Thyroid gland (tissue), 4 donors: ENCODE results near the gene CACHD1. TPM values are rescaled to one million over a fixed set of nuclear protein-coding genes. Genes with fewer than 3 reads are reported as not detected.
"Not testable (repeated sequence)": the region's sequence is repeated elsewhere in the genome, so short reads cannot be mapped to it uniquely, and the experiment has no call there.

Experiments used
- DNase-seq, 2 donors: peaks; one replicate each; pipeline ENCODE4 v3.0.0-alpha.2; 2019
- H3K27ac ChIP-seq, 3 donors: fragments of 200-600 bp; sonication (generic); 1 replicate in 2 of 3; 2 replicates in 1 of 3; pipeline ENCODE4 v1.5.1; 2016 to 2019; ENCODE audit warnings: mild to moderate bottlenecking in 1 of 3, moderate library complexity in 1 of 3
- H3K27me3 ChIP-seq: fragments of 200-600 bp; sonication (generic); one replicate; pipeline ENCODE4 v1.5.1; 2019
- H3K36me3 ChIP-seq, 2 donors: fragments of 200-600 bp; sonication (generic); one replicate each; pipeline ENCODE4 v1.5.1; 2016 to 2019
- H3K4me1 ChIP-seq, 2 donors: fragments of 200-600 bp; sonication (generic); one replicate each; pipeline ENCODE4 v1.5.1; 2017 to 2019
- H3K4me3 ChIP-seq, 3 donors: fragments of 200-600 bp; sonication (generic); replicated peaks in 1 of 3; 1 replicate in 2 of 3; 2 replicates in 1 of 3; pipeline ENCODE4 v1.5.1; 2016; ENCODE audit warnings: mild to moderate bottlenecking in 1 of 3
- H3K9me3 ChIP-seq: fragments of 200-600 bp; sonication (generic); one replicate; pipeline ENCODE4 v1.5.1; 2017
- POLR2A ChIP-seq, 2 donors: fragments of 450-650 bp; IDR thresholded peaks; one replicate each; pipeline ENCODE4 v1.6.1; 2017; ENCODE audit warnings: antibody characterized with exemption in 2 of 2, mild to moderate bottlenecking in 2 of 2, moderate library complexity in 1 of 2
- WGBS, 2 donors: methylation state at CpG; one replicate each; pipeline ENCODE4 v1.1.5; 2017; 5-methylcytosine and 5-hydroxymethylcytosine counted together
- intact Hi-C: fragments of 100-400 bp; cut with DNase I; formaldehyde crosslinking; loops from one replicate; pipeline ENCODE4 v1.15.1; 2023
- total RNA-seq, 4 donors: library from RNA; depleted of rRNA; stranded (reverse); fragments of >200 nt; gene quantifications; one replicate each; pipeline ENCODE4 v1.2.3, GENCODE V29; 2016
- TF ChIP-seq, protein P1 (sequence below), 6 experiments: fragments of 200-600 bp in 3 of 6; fragments of 450-650 bp in 3 of 6; sonication (generic) in 3 of 6; IDR thresholded peaks; one replicate each; pipeline ENCODE4 v1.5.1; 2016 to 2019; ENCODE audit warnings: antibody characterized with exemption in 6 of 6, mild to moderate bottlenecking in 2 of 6, inconsistent platforms in 1 of 6, moderate library complexity in 1 of 6

Gene CACHD1
- total RNA-seq, 4 donors from 2014 or later = 12.9 to 25.1 (median 17.0) TPM

DNA sequence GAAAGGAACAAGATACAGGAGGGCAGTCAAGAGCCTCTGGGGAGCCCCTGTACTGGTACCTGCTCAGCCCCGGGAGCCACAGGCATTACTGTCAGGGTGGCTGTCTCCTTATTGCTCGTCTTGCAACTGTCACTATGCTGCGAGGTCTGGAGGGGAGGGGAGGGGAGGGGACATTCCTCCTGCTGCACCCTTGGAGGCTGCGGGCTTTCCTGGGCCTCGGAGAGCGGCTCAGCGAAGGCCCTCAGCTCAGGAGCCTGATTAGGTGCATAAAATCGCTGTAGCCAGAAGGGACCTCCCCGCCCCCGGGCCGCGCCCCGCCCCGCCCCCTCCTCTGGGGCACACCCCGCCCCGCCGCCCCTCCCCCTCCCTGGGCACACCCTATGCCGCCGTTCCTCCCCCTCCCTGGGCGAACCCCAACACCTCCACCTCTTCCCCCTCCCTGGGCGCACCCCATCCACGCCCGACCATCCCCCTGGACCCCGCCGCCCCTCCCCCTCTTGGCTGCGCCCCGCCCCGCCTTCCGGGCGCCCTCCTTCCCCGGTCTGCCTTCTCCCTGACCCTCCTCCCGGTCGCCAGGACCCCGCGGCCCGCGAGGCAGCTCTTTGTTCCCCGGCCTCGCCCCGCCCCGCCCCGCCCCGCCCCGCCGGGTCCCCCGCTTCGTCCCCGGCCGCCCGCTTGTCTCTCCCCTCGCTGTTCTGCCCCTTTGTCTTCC, 35.5 kb downstream of the CACHD1 start:
- Histone ChIP-seq H3K36me3 (no peaks in the 10 kb centered on the region), H3K27me3 (no peaks in the 10 kb centered on the region), H3K4me3 (peak overlapping the region in 2 of 3 donors; percentile 31 to 33), H3K4me1 (peaks cover 12 to 20% of the 10 kb centered on the region in 2 donors), H3K9me3 (no peaks in the 10 kb centered on the region), H3K27ac (peak overlapping the region; percentile 6 to 34 (median 28))
- peak; percentile 54 to 62 for DNase-seq
- 11 to 14% methylated on average over 11 to 14 of the region's 51 CpGs for WGBS, 2 donors
- intact Hi-C loops = no loop called here
- TF ChIP-seq POLR2A (IDR thresholded peaks at IDR 0.05) = no peak
- TF ChIP-seq, protein P1, sequence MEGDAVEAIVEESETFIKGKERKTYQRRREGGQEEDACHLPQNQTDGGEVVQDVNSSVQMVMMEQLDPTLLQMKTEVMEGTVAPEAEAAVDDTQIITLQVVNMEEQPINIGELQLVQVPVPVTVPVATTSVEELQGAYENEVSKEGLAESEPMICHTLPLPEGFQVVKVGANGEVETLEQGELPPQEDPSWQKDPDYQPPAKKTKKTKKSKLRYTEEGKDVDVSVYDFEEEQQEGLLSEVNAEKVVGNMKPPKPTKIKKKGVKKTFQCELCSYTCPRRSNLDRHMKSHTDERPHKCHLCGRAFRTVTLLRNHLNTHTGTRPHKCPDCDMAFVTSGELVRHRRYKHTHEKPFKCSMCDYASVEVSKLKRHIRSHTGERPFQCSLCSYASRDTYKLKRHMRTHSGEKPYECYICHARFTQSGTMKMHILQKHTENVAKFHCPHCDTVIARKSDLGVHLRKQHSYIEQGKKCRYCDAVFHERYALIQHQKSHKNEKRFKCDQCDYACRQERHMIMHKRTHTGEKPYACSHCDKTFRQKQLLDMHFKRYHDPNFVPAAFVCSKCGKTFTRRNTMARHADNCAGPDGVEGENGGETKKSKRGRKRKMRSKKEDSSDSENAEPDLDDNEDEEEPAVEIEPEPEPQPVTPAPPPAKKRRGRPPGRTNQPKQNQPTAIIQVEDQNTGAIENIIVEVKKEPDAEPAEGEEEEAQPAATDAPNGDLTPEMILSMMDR (IDR thresholded peaks at IDR 0.05) = no peak

DNA sequence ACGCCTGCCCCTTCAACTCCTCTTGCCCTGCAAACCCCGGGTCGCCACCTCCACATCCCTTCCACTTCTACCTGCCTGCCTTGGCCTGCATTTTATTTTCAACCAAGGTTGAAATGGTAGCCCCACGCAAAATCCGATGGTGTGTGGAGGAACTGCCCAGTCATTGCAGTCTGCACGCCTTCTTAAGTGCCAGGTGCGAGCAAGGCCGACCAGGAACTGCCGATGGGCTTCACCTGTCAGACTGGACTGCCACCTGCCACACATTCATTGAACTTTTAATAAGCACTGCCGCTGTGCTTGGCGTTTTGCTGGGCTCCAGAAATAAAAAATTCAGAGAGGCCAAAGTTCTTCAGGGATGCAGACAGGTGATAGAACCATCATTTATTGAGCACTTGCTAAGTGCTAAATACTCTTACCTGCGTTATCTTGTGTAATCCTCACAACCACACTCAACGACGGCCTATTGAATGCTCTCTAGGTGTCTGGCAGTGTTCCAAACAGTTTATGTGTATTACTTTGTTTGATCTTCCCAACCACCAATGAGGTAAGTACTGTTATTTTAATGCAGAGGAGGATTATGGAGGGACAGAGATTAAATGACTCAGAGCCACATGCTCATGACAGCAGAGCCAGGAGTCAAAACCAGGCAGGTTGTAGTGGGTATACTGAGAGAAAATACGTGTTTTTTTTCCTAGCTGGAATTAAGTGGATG, 36.2 kb downstream of the CACHD1 start:
- intact Hi-C loops = no loop called here
- TF ChIP-seq, protein P1 (IDR thresholded peaks at IDR 0.05) = peak in 4 of 6 experiments; percentile 35 to 48 (median 39)
- peak in 1 of 2 donors; percentile 23 for TF ChIP-seq POLR2A (IDR thresholded peaks at IDR 0.05)
- Histone ChIP-seq H3K27ac (peak overlapping the region; percentile 6 to 34 (median 28)), H3K27me3 (no peaks in the 10 kb centered on the region), H3K4me3 (peak overlapping the region in 1 of 3 donors; percentile 33), H3K4me1 (peaks cover 12 to 20% of the 10 kb centered on the region in 2 donors), H3K36me3 (no peaks in the 10 kb centered on the region), H3K9me3 (no peaks in the 10 kb centered on the region)
- WGBS, 2 donors = 28 to 46% methylated on average over 15 of the region's 15 CpGs
- peak; percentile 71 to 79 for DNase-seq

DNA sequence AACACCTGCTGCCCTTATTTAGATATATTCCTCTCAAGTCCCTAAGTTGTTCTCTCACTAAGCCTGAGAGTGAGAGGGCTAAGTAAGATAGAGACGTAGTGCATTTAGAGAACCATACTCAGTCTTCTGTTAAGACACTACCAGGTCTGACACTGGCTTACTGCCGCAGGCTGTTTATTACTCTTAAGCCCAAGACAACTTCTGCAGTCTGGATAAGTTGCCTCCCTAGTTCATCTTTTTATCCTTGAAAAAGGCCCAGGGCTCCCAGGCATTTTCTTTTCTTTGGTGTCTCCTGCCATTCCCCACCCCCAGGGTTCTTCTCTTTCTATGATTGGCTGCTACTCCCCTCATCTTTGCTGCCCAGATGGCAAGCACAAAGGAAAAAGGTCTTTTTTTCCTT, 38.7 kb downstream of the CACHD1 start:
- no peak overlapping the region for H3K4me3 ChIP-seq
- WGBS, 2 donors = 97 to 98% methylated on average over 2 of the region's 2 CpGs
- no peak overlapping the region for H3K27ac ChIP-seq
- no peaks in the 10 kb centered on the region for H3K36me3 ChIP-seq
- intact Hi-C loops = no loop called here
- H3K27me3 ChIP-seq = no peaks in the 10 kb centered on the region
- no peak for DNase-seq
- no peaks in the 10 kb centered on the region for H3K9me3 ChIP-seq
- H3K4me1 ChIP-seq = peaks cover 25 to 33% of the 10 kb centered on the region in 2 donors
- TF ChIP-seq, protein P1 (IDR thresholded peaks at IDR 0.05) = no peak
- TF ChIP-seq POLR2A (IDR thresholded peaks at IDR 0.05) = no peak

DNA sequence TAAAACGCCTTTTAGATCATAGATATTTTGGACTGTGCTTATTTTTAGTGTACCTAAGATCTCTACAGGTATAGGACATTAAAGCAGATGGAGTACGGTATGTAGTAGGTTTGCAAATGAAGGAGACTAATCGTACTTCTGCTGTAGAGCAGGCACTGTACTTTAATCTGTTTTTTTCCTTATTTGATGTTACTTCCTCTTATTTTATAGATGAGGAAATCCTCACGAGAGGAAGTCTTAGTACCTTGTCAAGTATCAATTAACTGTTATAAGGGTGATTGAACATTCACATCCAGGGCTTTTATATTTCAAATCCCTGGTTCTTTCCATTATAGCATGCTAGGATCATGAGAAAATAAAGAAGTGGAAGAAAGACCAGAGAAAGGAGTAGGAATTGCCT, 41.1 kb downstream of the CACHD1 start:
- Histone ChIP-seq H3K4me1 (peaks cover 39 to 40% of the 10 kb centered on the region in 2 donors), H3K4me3 (no peak overlapping the region), H3K27ac (no peak overlapping the region), H3K9me3 (no peaks in the 10 kb centered on the region), H3K36me3 (no peaks in the 10 kb centered on the region), H3K27me3 (no peaks in the 10 kb centered on the region)
- TF ChIP-seq, protein P1 (IDR thresholded peaks at IDR 0.05) = no peak
- TF ChIP-seq POLR2A (IDR thresholded peaks at IDR 0.05) = no peak
- WGBS, 2 donors = 91 to 92% methylated on average over 4 of the region's 4 CpGs
- intact Hi-C loops = no loop called here
- DNase-seq = no peak

DNA sequence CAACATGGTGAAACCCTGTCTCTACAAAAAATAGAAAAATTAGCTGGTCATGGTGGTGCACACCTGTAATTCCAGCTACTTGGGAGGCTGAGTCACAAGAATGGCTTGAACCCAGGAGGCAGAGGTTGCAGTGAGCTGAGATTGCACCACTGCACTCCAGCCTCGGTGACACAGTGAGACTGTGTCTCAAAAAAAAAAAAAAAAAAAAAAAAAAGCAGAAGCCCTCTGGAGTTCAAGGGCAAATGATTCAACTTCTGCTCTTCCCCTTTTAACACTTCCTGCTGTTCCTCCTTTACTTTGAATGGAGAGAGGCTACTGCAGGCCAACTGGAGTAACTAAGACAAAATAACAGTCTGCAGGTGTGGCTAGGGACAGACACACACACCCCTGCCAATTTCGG, 42.3 kb downstream of the CACHD1 start:
- H3K4me3 ChIP-seq, H3K9me3 ChIP-seq, intact Hi-C loops, H3K27me3 ChIP-seq, DNase-seq, H3K36me3 ChIP-seq: not testable (repeated sequence)
- H3K4me1 ChIP-seq = peaks cover 36 to 44% of the 10 kb centered on the region in 2 donors
- peak overlapping the region in 2 of 3 donors; percentile 21 to 73 for H3K27ac ChIP-seq
- WGBS, 2 donors = 41 to 58% methylated on average over 2 of the region's 2 CpGs
